Activated B cell treated with CpG ODN at 0.5 μM for 24 hours (primary cell): ENCODE data around the gene HOXA2. TPM values are rescaled to one million over a fixed set of nuclear protein-coding genes. Genes with fewer than 3 reads are reported as not detected.

Experiments used
- ATAC-seq: fragments of 200-7000 bp; cut with Tn5 transposase; one replicate; pipeline ENCODE4 v1.10.0; 2021; ENCODE audit warnings: low read depth, mild to moderate bottlenecking, moderate library complexity
- CTCF ChIA-PET: fragments of 350-600 bp; sonication (Branson Sonifier 250); formaldehyde crosslinking; loops from one replicate; lab custom pipeline; 2021; ENCODE audit warnings: antibody characterized with exemption; lab: Charles Lee
- POLR2A ChIA-PET: fragments of 350-600 bp; sonication (Branson Sonifier 250); formaldehyde crosslinking; loops from one replicate; lab custom pipeline; 2021; ENCODE audit warnings: antibody characterized with exemption; lab: Charles Lee
- DNase-seq: peaks from one replicate; pipeline ENCODE4 v3.0.0; 2022
- H3K27ac Mint-ChIP-seq: one replicate; pipeline ENCODE4 v1.8.0; 2020; ENCODE audit warnings: mixed read lengths
- H3K27me3 Mint-ChIP-seq: one replicate; pipeline ENCODE4 v1.8.0; 2021; ENCODE audit warnings: mixed read lengths
- H3K36me3 Mint-ChIP-seq: one replicate; pipeline ENCODE4 v1.8.0; 2021; ENCODE audit warnings: low read depth, mixed read lengths
- H3K4me1 Mint-ChIP-seq: one replicate; pipeline ENCODE4 v1.8.0; 2021; ENCODE audit warnings: mixed read lengths
- H3K4me3 Mint-ChIP-seq: one replicate; pipeline ENCODE4 v1.8.0; 2020; ENCODE audit warnings: mild to moderate bottlenecking, mixed read lengths
- H3K9me3 Mint-ChIP-seq: one replicate; pipeline ENCODE4 v1.8.0; 2020; ENCODE audit warnings: mixed read lengths
- intact Hi-C: fragments of 100-400 bp; cut with micrococcal nuclease; formaldehyde crosslinking; loops from one replicate; pipeline ENCODE4 v1.15.1; 2024
- total RNA-seq: library from RNA; stranded (reverse); gene quantifications from 2 replicates; pipeline ENCODE4 v1.2.3, GENCODE V29; 2022
- TF ChIP-seq, protein P1 (sequence below): fragments of 200-600 bp; IDR thresholded peaks from one replicate; pipeline ENCODE4 v1.8.0; 2022; ENCODE audit warnings: antibody characterized with exemption, mild to moderate bottlenecking

Gene HOXA2
- not detected in 2 replicates for total RNA-seq

DNA sequence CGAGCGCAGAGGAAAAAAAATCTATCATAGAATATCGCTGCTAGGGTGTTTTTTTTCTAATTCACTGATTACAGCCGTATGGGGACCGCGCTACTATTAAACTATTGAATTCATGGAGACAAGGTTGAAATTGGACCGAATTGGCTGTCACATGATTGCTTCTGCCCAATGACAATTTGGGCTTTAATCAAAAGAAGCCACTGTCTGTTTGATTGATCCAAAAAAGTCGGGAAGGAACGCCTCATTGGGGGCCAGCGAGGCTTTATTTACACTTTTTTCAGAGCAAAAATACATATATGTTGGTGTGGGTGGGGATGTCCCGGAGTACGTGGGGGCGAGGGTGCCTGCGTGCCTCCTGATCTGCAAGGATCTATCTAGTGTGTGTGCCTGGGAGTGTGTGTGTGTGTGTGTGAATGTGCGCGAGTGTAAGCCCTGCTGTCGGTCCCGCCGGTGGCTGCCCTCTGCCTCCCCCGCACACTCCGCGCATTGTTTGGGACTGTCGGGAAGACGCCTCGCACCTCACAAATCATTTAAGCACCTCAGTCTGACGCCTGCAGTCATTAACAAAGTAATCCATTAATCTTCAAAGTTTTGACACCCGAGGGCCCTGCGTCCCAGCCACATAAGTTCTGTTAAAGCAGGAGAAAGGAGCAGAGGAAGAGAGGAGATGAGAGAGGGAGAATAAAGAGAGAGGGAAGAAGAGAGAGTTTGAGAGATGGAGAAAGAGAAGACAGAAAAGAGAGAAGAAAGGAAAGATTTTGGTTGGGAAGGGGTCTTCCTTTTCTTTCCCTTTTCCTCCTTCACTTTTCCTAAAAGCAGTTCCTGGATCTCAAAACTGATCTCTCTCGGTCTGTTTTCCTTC lies at the start of gene HOXA2:
Gene HOXA2 (minus strand): TSS at position 103 of the 862 bp plus-strand sequence. CDS start 183 bp downstream, outside the sequence.
- DNase-seq, result no peak
- ChIA-PET POLR2A (no interaction called here), CTCF (no interaction called here)
- Mint-ChIP-seq H3K36me3 (peaks cover 10% of the 10 kb centered on the region), H3K27me3 (peaks cover 64% of the 10 kb centered on the region), H3K27ac (no peak within 1 kb of the TSS), H3K4me1 (peaks cover 24% of the 10 kb centered on the region), H3K4me3 (peak within 1 kb of the TSS; percentile 36), H3K9me3 (no peaks in the 10 kb centered on the region)
- intact Hi-C loops, result no loop called here
- no peak for ATAC-seq
- TF ChIP-seq, protein P1, sequence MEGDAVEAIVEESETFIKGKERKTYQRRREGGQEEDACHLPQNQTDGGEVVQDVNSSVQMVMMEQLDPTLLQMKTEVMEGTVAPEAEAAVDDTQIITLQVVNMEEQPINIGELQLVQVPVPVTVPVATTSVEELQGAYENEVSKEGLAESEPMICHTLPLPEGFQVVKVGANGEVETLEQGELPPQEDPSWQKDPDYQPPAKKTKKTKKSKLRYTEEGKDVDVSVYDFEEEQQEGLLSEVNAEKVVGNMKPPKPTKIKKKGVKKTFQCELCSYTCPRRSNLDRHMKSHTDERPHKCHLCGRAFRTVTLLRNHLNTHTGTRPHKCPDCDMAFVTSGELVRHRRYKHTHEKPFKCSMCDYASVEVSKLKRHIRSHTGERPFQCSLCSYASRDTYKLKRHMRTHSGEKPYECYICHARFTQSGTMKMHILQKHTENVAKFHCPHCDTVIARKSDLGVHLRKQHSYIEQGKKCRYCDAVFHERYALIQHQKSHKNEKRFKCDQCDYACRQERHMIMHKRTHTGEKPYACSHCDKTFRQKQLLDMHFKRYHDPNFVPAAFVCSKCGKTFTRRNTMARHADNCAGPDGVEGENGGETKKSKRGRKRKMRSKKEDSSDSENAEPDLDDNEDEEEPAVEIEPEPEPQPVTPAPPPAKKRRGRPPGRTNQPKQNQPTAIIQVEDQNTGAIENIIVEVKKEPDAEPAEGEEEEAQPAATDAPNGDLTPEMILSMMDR, result no peak

DNA sequence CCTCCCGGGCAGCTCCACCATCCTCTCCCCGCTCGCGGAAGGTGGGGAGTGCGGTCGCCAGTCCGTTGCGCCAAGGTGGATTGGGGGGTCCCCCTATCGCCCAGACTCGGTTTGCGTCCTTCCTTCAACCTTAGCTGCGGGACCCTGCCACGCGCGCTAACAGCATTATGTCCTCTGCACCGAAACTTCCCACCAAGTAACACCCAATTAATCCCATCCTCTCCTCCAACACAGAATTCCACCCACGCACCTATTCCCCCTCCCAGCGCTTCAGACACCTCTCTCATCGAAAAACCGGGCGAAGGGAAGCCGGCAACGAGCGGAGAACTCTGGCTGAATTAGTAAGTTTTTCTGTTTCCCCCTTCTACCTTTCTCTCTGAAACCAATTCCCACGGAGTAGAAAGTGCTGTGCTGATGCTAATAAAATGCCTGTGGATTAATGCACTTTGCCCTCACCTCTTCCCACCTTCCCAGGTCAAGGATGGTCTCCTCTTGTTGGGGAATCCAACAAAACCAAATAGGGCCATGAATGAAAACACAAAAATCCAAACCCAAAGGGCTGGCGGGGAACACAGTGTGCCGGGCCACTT lies 49.0 kb upstream of the HOXA2 start:
- H3K27ac Mint-ChIP-seq, result peak overlapping the region; percentile 12
- ChIA-PET POLR2A (interaction anchor here (0.7 to 1.7 kb wide), 2 partner anchors 9 to 1061 kb away, joined by 3 to 6 read pairs; no protein-coding TSS in a partner anchor), CTCF (interaction anchor here (1.0 to 4.5 kb wide), 9 partner anchors 8 to 464 kb away, joined by 3 to 32 read pairs (median 6); partner anchors contain the start of gene HOXA1)
- no peaks in the 10 kb centered on the region for H3K36me3 Mint-ChIP-seq
- intact Hi-C loops, result loop anchor here (1.0 to 2.0 kb wide), 5 partner anchors 21 to 287 kb away; partner anchors contain the start of genes HOXA4 and SKAP2
- ATAC-seq (no peak), DNase-seq (no peak)
- TF ChIP-seq, protein P1, result no peak
- H3K4me3 Mint-ChIP-seq, result peak overlapping the region; percentile 80
- peaks cover 49% of the 10 kb centered on the region for H3K4me1 Mint-ChIP-seq
- no peaks in the 10 kb centered on the region for H3K9me3 Mint-ChIP-seq
- H3K27me3 Mint-ChIP-seq, result peaks cover 74% of the 10 kb centered on the region

DNA sequence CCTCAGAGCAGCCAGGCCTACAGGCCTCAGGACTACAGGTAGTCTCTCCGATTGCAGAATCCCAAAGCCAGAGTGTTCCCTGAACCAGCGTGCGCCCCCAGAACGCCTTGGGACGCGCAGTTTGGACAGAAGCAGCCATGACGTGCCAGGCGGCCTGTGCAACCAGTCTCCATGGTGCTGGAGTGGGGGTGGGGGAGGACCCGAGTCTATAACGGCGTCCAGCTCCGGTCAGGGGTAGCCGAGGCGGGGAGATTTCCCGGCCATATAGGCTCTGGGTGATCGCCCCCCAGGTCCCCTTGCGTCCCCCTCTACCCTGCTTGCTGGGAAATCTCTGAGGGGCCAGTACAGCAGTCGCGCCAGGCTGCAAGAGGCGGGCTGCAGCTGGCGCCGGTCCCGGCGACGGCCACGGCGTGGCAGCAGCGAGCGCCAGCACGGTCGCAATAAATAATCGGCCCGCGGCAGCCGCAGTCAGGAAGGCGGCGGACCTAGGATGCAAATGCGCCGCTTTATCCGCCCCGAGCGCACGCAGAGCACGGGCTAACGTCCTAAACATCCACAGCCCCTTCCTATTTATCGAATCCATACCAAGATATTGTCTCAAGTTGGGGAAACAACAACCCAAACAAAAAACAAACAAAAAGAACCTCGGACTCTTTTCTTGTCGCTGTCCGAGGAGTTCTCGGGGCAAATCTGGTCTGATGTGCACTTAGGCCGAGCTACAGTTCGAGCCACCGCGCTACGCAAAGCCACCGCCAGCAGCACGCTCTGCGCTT lies 48.3 kb upstream of the HOXA2 start:
- POLR2A ChIA-PET, result interaction anchor here (0.7 to 1.7 kb wide), 2 partner anchors 10 to 1060 kb away, joined by 3 to 6 read pairs; no protein-coding TSS in a partner anchor
- Mint-ChIP-seq H3K9me3 (no peaks in the 10 kb centered on the region), H3K27me3 (peaks cover 76% of the 10 kb centered on the region), H3K4me1 (peaks cover 48% of the 10 kb centered on the region), H3K4me3 (peak overlapping the region; percentile 80), H3K27ac (peak overlapping the region; percentile 12), H3K36me3 (no peaks in the 10 kb centered on the region)
- intact Hi-C loops, result loop anchor here (1.0 to 2.0 kb wide), 6 partner anchors 11 to 286 kb away; partner anchors contain the start of genes HOXA4 and SKAP2
- TF ChIP-seq, protein P1, result peak; percentile 71
- CTCF ChIA-PET, result interaction anchor here (0.8 to 4.5 kb wide), 16 partner anchors 9 to 781 kb away, joined by 3 to 32 read pairs (median 5); partner anchors contain the start of gene HOXA1
- ATAC-seq (peak; percentile 91), DNase-seq (peak; percentile 69)

DNA sequence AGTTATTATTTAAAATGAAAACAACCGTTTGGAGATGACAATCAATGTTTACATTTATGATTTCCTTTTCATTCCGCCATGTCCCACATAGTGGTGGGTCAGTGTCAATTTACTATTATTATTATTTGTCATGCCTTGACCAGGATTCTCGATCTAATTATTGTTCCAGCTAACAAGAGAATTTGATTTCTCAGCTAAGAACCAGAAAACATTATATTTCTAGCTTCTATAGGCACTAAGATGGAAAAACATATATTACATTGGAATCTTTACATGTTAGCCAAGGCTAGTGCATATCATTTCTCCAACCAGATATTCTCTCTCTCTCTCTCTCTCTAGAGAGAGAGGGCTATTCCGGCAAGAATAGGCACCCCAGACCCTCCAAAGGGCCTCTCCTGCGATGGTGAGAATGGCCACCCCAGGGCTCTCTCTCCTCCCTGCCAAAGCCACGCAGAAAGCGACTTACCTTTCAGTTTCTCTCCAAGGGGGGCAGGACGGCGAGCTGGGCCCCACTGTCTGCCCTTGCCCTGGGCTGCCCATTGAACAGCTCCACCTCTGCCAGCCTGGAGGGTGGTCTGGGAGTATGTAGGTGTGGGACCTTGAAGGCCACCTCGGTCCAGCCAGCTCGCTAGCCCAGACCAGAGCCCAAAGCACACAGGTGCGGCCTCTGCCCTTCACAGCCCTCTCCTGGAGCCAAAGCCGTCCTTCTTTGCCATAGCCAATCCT lies 47.5 kb upstream of the HOXA2 start:
- H3K9me3 Mint-ChIP-seq, result no peaks in the 10 kb centered on the region
- peaks cover 43% of the 10 kb centered on the region for H3K4me1 Mint-ChIP-seq
- no peak for ATAC-seq
- ChIA-PET CTCF (interaction anchor here (0.8 to 4.5 kb wide), 16 partner anchors 9 to 780 kb away, joined by 3 to 32 read pairs (median 5); partner anchors contain the start of gene HOXA1), POLR2A (interaction anchor here (1.7 kb wide), 1 partner anchor 11 kb away, joined by 6 read pairs; no protein-coding TSS in a partner anchor)
- peaks cover 73% of the 10 kb centered on the region for H3K27me3 Mint-ChIP-seq
- H3K4me3 Mint-ChIP-seq, result peak overlapping the region; percentile 80
- intact Hi-C loops, result loop anchor here (1.0 to 2.0 kb wide), 4 partner anchors 11 to 53 kb away; partner anchors contain the start of gene HOXA4
- no peak overlapping the region for H3K27ac Mint-ChIP-seq
- DNase-seq, result no peak
- TF ChIP-seq, protein P1, result no peak
- no peaks in the 10 kb centered on the region for H3K36me3 Mint-ChIP-seq
